Measurements from ENCODE around the gene HIVEP3. TPM values are rescaled to one million over a fixed set of nuclear protein-coding genes. Genes with fewer than 3 reads are reported as not detected.

Gene HIVEP3
- polyA plus RNA-seq, 1 of the 3 experiments (the other 2 are of a cell fraction): 6.4 TPM

DNA sequence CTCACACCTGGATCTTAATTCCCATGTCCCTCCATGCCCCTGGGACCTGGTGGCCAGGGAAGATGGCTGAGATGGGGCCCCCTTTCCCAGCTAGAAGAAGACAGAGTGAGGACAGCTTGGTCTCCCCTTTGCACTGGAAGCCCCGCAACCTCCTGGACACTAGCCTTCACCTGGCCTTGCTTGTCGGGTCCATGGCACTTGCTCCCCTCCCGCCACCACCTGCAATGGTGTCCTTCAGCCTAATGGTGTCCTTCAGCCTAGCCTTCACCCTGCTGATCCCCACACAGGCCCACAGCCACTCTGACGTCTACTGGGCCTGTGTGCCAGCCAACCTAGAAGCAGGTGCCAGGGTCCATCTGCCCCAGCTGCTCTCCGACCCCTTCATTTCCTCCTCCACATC, 388.3 kb downstream of the HIVEP3 start:
- POLR2A ChIA-PET: no interaction called here
- Histone ChIP-seq H3K9ac (no peak overlapping the region), H3K9me2 (no peaks in the 10 kb centered on the region), H2AFZ (ENCODE audit: low read depth) (no peak overlapping the region), H4K20me1 (ENCODE audit: insufficient read depth) (no peaks in the 10 kb centered on the region), H3K4me3 (ENCODE audit: low read depth in 2 of 2, low read length in 1 of 2) (no peak overlapping the region), H3K4me2 (no peak overlapping the region), H3F3A (replicated peaks; ENCODE audit: insufficient read depth) (no peaks in the 10 kb centered on the region), H3K36me3 (replicated peaks in 1 of 2; ENCODE audit: control insufficient read depth in 1 of 2, insufficient read depth in 2 of 2, low read length in 1 of 2) (no peaks in the 10 kb centered on the region), H3K4me1 (ENCODE audit: control insufficient read depth in 1 of 2, insufficient read depth in 2 of 2, low read depth in 1 of 2, low read length in 1 of 2) (no peaks in the 10 kb centered on the region), H3K27me3 (ENCODE audit: insufficient read depth) (no peaks in the 10 kb centered on the region), H3K79me2 (ENCODE audit: insufficient read depth) (no peaks in the 10 kb centered on the region), H3K27ac (ENCODE audit: low read depth in 2 of 2, low read length in 1 of 2) (no peak overlapping the region), H3K9me3 (no peaks in the 10 kb centered on the region)
- CTCF ChIA-PET: interaction anchor here (1.0 kb wide), 1 partner anchor 15 kb away, joined by 3 read pairs; no protein-coding TSS in a partner anchor
- no peak for DNase-seq
- 64% methylated on average over 3 of the region's 5 CpGs for WGBS (ENCODE audit: low lambda C conversion rate)
- no peak for TF ChIP-seq MXI1 (IDR thresholded peaks at IDR 0.05; ENCODE audit: low read depth, low read length)
- TF ChIP-seq RXRA (IDR thresholded peaks at IDR 0.05; ENCODE audit: borderline replicate concordance, low read depth): no peak
- TF ChIP-seq ELF1 (IDR thresholded peaks at IDR 0.05): no peak
- TF ChIP-seq NFIC (IDR thresholded peaks at IDR 0.05; ENCODE audit: borderline replicate concordance): no peak
- TF ChIP-seq TEAD4 (IDR thresholded peaks at IDR 0.05; ENCODE audit: borderline replicate concordance, insufficient read depth): no peak
- TF ChIP-seq RCOR1 (IDR thresholded peaks at IDR 0.05; ENCODE audit: low read length): no peak
- no peak for TF ChIP-seq EZH2phosphoT487 (IDR thresholded peaks at IDR 0.05; ENCODE audit: borderline replicate concordance, low read depth)
- TF ChIP-seq TAF1 (IDR thresholded peaks at IDR 0.05; ENCODE audit: borderline replicate concordance, low read depth, low read length): no peak
- no peak for TF ChIP-seq NRF1 (IDR thresholded peaks at IDR 0.05; ENCODE audit: low read depth, low read length)
- TF ChIP-seq, protein P1, sequence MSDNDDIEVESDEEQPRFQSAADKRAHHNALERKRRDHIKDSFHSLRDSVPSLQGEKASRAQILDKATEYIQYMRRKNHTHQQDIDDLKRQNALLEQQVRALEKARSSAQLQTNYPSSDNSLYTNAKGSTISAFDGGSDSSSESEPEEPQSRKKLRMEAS (IDR thresholded peaks at IDR 0.05; ENCODE audit: low read depth): no peak
- TF ChIP-seq, protein P2, sequence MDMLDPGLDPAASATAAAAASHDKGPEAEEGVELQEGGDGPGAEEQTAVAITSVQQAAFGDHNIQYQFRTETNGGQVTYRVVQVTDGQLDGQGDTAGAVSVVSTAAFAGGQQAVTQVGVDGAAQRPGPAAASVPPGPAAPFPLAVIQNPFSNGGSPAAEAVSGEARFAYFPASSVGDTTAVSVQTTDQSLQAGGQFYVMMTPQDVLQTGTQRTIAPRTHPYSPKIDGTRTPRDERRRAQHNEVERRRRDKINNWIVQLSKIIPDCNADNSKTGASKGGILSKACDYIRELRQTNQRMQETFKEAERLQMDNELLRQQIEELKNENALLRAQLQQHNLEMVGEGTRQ (IDR thresholded peaks at IDR 0.05; ENCODE audit: borderline replicate concordance, low read depth, low read length): no peak

GRCh38 chr1:41529621-41530395, 388.9 kb downstream of the HIVEP3 start:
- no peak for DNase-seq
- H3F3A ChIP-seq (replicated peaks; ENCODE audit: insufficient read depth): no peaks in the 10 kb centered on the region
- ChIA-PET CTCF (interaction anchor here (1.0 kb wide), 1 partner anchor 14 kb away, joined by 3 read pairs; no protein-coding TSS in a partner anchor), POLR2A (no interaction called here)
- H4K20me1 ChIP-seq (ENCODE audit: insufficient read depth): no peaks in the 10 kb centered on the region
- H3K9me3 ChIP-seq: no peaks in the 10 kb centered on the region
- H2AFZ ChIP-seq (ENCODE audit: low read depth): no peak overlapping the region
- no peak overlapping the region for H3K9ac ChIP-seq
- TF ChIP-seq RFX5 (IDR thresholded peaks at IDR 0.05; ENCODE audit: low read length): no peak
- TF ChIP-seq FOXM1 (IDR thresholded peaks at IDR 0.05; ENCODE audit: low read depth): no peak
- no peak for TF ChIP-seq FOSL2 (IDR thresholded peaks at IDR 0.05; ENCODE audit: borderline replicate concordance, low read depth)
- H3K4me2 ChIP-seq: no peak overlapping the region
- H3K79me2 ChIP-seq (ENCODE audit: insufficient read depth): no peaks in the 10 kb centered on the region
- no peaks in the 10 kb centered on the region for H3K27me3 ChIP-seq (ENCODE audit: insufficient read depth)
- no peaks in the 10 kb centered on the region for H3K9me2 ChIP-seq
- H3K4me1 ChIP-seq (ENCODE audit: control insufficient read depth in 1 of 2, insufficient read depth in 2 of 2, low read depth in 1 of 2, low read length in 1 of 2): no peaks in the 10 kb centered on the region
- 84% methylated on average over 23 of the region's 23 CpGs for WGBS (ENCODE audit: low lambda C conversion rate)
- no peak overlapping the region for H3K27ac ChIP-seq (ENCODE audit: low read depth in 2 of 2, low read length in 1 of 2)
- no peak overlapping the region for H3K4me3 ChIP-seq (ENCODE audit: low read depth in 2 of 2, low read length in 1 of 2)
- H3K36me3 ChIP-seq (replicated peaks in 1 of 2; ENCODE audit: control insufficient read depth in 1 of 2, insufficient read depth in 2 of 2, low read length in 1 of 2): no peaks in the 10 kb centered on the region
